ENCODE measurements around the gene HPS5. TPM values are rescaled to one million over a fixed set of nuclear protein-coding genes. Genes with fewer than 3 reads are reported as not detected.

The HPS5 gene
- total and polyA plus RNA-seq, 2 of the 13 experiments (the other 11 are each of a cell fraction or from before 2014, with no cell fraction given), result 6.6 to 25.5 TPM

DNA sequence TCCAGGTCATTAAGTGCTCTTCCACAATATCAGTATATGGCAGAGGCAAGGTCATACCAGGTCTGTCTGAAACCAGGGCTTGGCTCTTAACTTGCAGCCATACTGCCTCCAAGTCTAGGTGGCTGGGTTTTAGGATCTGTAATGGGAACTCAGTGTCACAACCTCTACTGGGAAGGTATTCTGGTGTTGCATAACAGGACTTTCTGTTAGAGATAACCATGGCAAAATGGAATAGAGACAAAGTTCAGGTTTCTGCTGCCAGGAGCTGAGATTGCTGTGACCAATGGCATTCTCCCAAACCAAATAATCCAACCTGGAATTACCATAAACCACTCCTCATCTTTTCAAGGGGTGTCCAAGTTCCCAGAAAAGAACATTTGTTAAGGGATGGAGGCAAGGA, 62.7 kb downstream of the HPS5 start (continued):
- TF ChIP-seq, protein P1, sequence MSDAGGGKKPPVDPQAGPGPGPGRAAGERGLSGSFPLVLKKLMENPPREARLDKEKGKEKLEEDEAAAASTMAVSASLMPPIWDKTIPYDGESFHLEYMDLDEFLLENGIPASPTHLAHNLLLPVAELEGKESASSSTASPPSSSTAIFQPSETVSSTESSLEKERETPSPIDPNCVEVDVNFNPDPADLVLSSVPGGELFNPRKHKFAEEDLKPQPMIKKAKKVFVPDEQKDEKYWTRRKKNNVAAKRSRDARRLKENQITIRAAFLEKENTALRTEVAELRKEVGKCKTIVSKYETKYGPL (CRISPR knock-in tag; IDR thresholded peaks at IDR 0.05), result peak; percentile 98
- TF ChIP-seq TSC22D2 (CRISPR knock-in tag; IDR thresholded peaks at IDR 0.05; ENCODE audit: borderline replicate concordance) (no peak), TEAD3 (CRISPR knock-in tag; optimal IDR thresholded peaks at IDR 0.05; ENCODE audit: borderline replicate concordance) (peak; percentile 52), GATAD2A (CRISPR knock-in tag; IDR thresholded peaks at IDR 0.05) (peak; percentile 60), ZNF260 (CRISPR knock-in tag; IDR thresholded peaks at IDR 0.05; ENCODE audit: borderline replicate concordance, low read depth) (no peak), RCOR2 (CRISPR knock-in tag; IDR thresholded peaks at IDR 0.05) (0 out of 2 replicates have a peak, but pooled peaks have one; percentile 18), FOXK1 (CRISPR knock-in tag; IDR thresholded peaks at IDR 0.05; ENCODE audit: borderline replicate concordance, low read depth) (no peak), RXRB (CRISPR knock-in tag; IDR thresholded peaks at IDR 0.05; ENCODE audit: borderline replicate concordance) (peak; percentile 50; the same call in 1 of the 2 replicates), NCOR1 (IDR thresholded peaks at IDR 0.05; ENCODE audit: borderline replicate concordance, low read length) (peak; percentile 24; the same call in 1 of the 2 replicates), ZNF616 (CRISPR knock-in tag; IDR thresholded peaks at IDR 0.05; ENCODE audit: low read depth) (no peak), POGZ (CRISPR knock-in tag; IDR thresholded peaks at IDR 0.05) (peak; percentile 61; the same call in 1 of the 2 replicates), ASH2L (IDR thresholded peaks at IDR 0.05; ENCODE audit: insufficient read length, low read depth, low read length) (peak; percentile 23), WIZ (CRISPR knock-in tag; IDR thresholded peaks at IDR 0.05) (0 out of 2 replicates have a peak, but pooled peaks have one; percentile 56)
- TF ChIP-seq, protein P2, sequence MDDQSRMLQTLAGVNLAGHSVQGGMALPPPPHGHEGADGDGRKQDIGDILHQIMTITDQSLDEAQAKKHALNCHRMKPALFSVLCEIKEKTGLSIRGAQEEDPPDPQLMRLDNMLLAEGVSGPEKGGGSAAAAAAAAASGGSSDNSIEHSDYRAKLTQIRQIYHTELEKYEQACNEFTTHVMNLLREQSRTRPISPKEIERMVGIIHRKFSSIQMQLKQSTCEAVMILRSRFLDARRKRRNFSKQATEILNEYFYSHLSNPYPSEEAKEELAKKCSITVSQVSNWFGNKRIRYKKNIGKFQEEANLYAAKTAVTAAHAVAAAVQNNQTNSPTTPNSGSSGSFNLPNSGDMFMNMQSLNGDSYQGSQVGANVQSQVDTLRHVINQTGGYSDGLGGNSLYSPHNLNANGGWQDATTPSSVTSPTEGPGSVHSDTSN (CRISPR knock-in tag; IDR thresholded peaks at IDR 0.05; ENCODE audit: borderline replicate concordance), result no peak
- TF ChIP-seq, protein P3, sequence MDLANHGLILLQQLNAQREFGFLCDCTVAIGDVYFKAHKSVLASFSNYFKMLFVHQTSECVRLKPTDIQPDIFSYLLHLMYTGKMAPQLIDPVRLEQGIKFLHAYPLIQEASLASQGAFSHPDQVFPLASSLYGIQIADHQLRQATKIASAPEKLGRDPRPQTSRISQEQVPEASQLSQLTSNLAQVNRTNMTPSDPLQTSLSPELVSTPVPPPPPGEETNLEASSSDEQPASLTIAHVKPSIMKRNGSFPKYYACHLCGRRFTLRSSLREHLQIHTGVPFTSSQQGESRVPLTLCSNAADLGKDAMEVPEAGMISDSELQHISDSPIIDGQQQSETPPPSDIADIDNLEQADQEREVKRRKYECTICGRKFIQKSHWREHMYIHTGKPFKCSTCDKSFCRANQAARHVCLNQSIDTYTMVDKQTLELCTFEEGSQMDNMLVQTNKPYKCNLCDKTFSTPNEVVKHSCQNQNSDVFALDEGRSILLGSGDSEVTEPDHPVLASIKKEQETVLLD (CRISPR knock-in tag; IDR thresholded peaks at IDR 0.05; ENCODE audit: low read depth), result no peak
